ENCODE measurements around the gene SREBF2. TPM values are rescaled to one million over a fixed set of nuclear protein-coding genes. Genes with fewer than 3 reads are reported as not detected.

The SREBF2 gene
- total RNA-seq = 10 to 100 TPM; 58.7 to 84.0 TPM
- long read RNA-seq, full-length matches to known transcripts = 14 of 66 reads
- long read RNA-seq, partial matches to known transcripts = 48 of 66 reads
- long read RNA-seq, other reads (novel, unspliced or antisense) = 4 of 66 reads

GRCh38 chr22:41832553-41833368, at the start of gene SREBF2:
Gene SREBF2, plus strand, starts transcription at chr22:41833105. Its CDS starts 166 bp downstream, at chr22:41833271.
- intact Hi-C loops (cut with DNase I) = no loop called here

GRCh38 chr22:41787331-41787730, 45.6 kb upstream of the SREBF2 start:
- intact Hi-C loops (cut with DNase I) = no loop called here
- DNase-seq (no peak), ATAC-seq (no peak)

More at GRCh38 chr22:41832553-41833368, at the start of gene SREBF2:
- DNase-seq (peak; percentile 100), ATAC-seq (peak; percentile 97)

- intact Hi-C loops (cut with DNase I) = no loop called here
- ATAC-seq (no peak), DNase-seq (no peak)
These were observed 39.0 kb upstream of the SREBF2 start for GRCh38 chr22:41793871-41794270.

GRCh38 chr22:41798736-41799135, 34.2 kb upstream of the SREBF2 start:
- DNase-seq = no peak
- intact Hi-C loops (cut with DNase I) = no loop called here
- ATAC-seq = no peak

GRCh38 chr22:41799486-41800347, 33.2 kb upstream of the SREBF2 start:
- DNase-seq = peak; percentile 52
- intact Hi-C loops (cut with DNase I) = loop anchor here in 1 of 2 donors (10.0 kb wide), 1 partner anchor 95 kb away; no protein-coding TSS in a partner anchor
- peak; percentile 56 to 64 for ATAC-seq

- DNase-seq (peak; percentile 93), ATAC-seq (peak; percentile 99)
- intact Hi-C loops (cut with DNase I) = loop anchor here in 1 of 2 donors (10.0 kb wide), 1 partner anchor 96 kb away; no protein-coding TSS in a partner anchor
These were observed 32.4 kb upstream of the SREBF2 start, which contains the start of gene CCDC134 for GRCh38 chr22:41800348-41801146. Gene CCDC134, plus strand, starts transcription at chr22:41800679. Its CDS starts 8,212 bp downstream, at chr22:41808891.

GRCh38 chr22:41801147-41801819, 31.6 kb upstream of the SREBF2 start:
- ATAC-seq = no peak
- intact Hi-C loops (cut with DNase I) = loop anchor here in 1 of 2 donors (10.0 kb wide), 1 partner anchor 96 kb away; no protein-coding TSS in a partner anchor
- no peak for DNase-seq

GRCh38 chr22:41801886-41802285, 31.0 kb upstream of the SREBF2 start:
- ATAC-seq (no peak), DNase-seq (no peak)
- intact Hi-C loops (cut with DNase I) = loop anchor here in 1 of 2 donors (10.0 kb wide), 1 partner anchor 97 kb away; no protein-coding TSS in a partner anchor

- ATAC-seq (no peak), DNase-seq (no peak)
- intact Hi-C loops (cut with DNase I) = loop anchor here in 1 of 2 donors (10.0 kb wide), 1 partner anchor 101 kb away; no protein-coding TSS in a partner anchor
These were observed 27.3 kb upstream of the SREBF2 start for GRCh38 chr22:41805639-41806038.

- no peak for DNase-seq
- ATAC-seq = no peak
- intact Hi-C loops (cut with DNase I) = loop anchor here in 1 of 2 donors (10.0 kb wide), 1 partner anchor 104 kb away; no protein-coding TSS in a partner anchor
These were observed 24.5 kb upstream of the SREBF2 start for GRCh38 chr22:41808400-41808799.

- intact Hi-C loops (cut with DNase I) = no loop called here
- ATAC-seq = no peak
These were observed 22.9 kb upstream of the SREBF2 start for GRCh38 chr22:41810022-41810421.

GRCh38 chr22:41812805-41813545, 19.9 kb upstream of the SREBF2 start:
- intact Hi-C loops (cut with DNase I) = no loop called here
- DNase-seq (no peak), ATAC-seq (no peak)

More at GRCh38 chr22:41810022-41810421, 22.9 kb upstream of the SREBF2 start:
- no peak for DNase-seq

- intact Hi-C loops (cut with DNase I) = no loop called here
- ATAC-seq = no peak
These were observed 19.0 kb upstream of the SREBF2 start for GRCh38 chr22:41813726-41814410.

GRCh38 chr22:41815716-41816115, 17.2 kb upstream of the SREBF2 start:
- DNase-seq (no peak), ATAC-seq (no peak)
- intact Hi-C loops (cut with DNase I) = no loop called here

More at GRCh38 chr22:41813726-41814410, 19.0 kb upstream of the SREBF2 start:
- no peak for DNase-seq

- intact Hi-C loops (cut with DNase I) = no loop called here
- DNase-seq (no peak), ATAC-seq (no peak)
These were observed 16.7 kb upstream of the SREBF2 start for GRCh38 chr22:41816241-41816640.

GRCh38 chr22:41816871-41817270, 16.0 kb upstream of the SREBF2 start:
- no peak for ATAC-seq
- intact Hi-C loops (cut with DNase I) = no loop called here
- no peak for DNase-seq

- intact Hi-C loops (cut with DNase I) = no loop called here
- DNase-seq (no peak), ATAC-seq (no peak)
These were observed 14.9 kb upstream of the SREBF2 start for GRCh38 chr22:41818011-41818410.
